Adipose tissue (tissue), 3 donors: ENCODE measurements around the gene SOX8. TPM values are rescaled to one million over a fixed set of nuclear protein-coding genes. Genes with fewer than 3 reads are reported as not detected.
"Not testable (repeated sequence)": the region's sequence is repeated elsewhere in the genome, so short reads cannot be mapped to it uniquely, and the experiment has no call there.

ENCODE experiments used
- H3K27ac ChIP-seq: one replicate; pipeline ENCODE4 v1.5.1; 2013; ENCODE audit warnings: low read depth, low read length
- WGBS, 3 donors: extraction: QIAGEN DNeasy Blood & Tissue Kit; methylation state at CpG; one replicate each; pipeline ENCODE4 v1.1.7; 2013; 5-methylcytosine and 5-hydroxymethylcytosine counted together
- polyA plus RNA-seq, 3 donors: library from polyadenylated mRNA; stranded (reverse); fragments of 200-250 nt; gene quantifications; one replicate each; pipeline ENCODE4 v1.2.3, GENCODE V29; 2013
- donor health status: healthy with polysubstance abuse.
- donor health status: Bipolar disorder and iron deficiency.
- donor health status: healthy.

Gene SOX8
- polyA plus RNA-seq, 3 donors = 0.61 to 1.3 (median 0.90) TPM

- 64 to 72% (median 71%) methylated on average over 19 to 27 of the region's 27 CpGs for WGBS, 3 donors
- H3K27ac ChIP-seq = not testable (repeated sequence)
These were observed 30.6 kb upstream of the SOX8 start for GRCh38 chr16:950733-951573.

- 84 to 89% (median 86%) methylated on average over 22 of the region's 22 CpGs for WGBS, 3 donors
- no peak overlapping the region for H3K27ac ChIP-seq
These were observed 29.8 kb upstream of the SOX8 start for GRCh38 chr16:951660-952301.

GRCh38 chr16:952321-952720 lies 29.2 kb upstream of the SOX8 start:
- 88 to 95% (median 91%) methylated on average over 12 of the region's 12 CpGs for WGBS, 3 donors

GRCh38 chr16:953818-954217 lies 27.8 kb upstream of the SOX8 start:
- 76 to 91% (median 87%) methylated on average over 4 to 6 of the region's 7 CpGs for WGBS, 3 donors

More at GRCh38 chr16:952321-952720, 29.2 kb upstream of the SOX8 start:
- H3K27ac ChIP-seq = no peak overlapping the region

GRCh38 chr16:955766-956165 lies 25.8 kb upstream of the SOX8 start:
- 94 to 97% (median 94%) methylated on average over 17 to 27 of the region's 27 CpGs for WGBS, 3 donors
- not testable (repeated sequence) for H3K27ac ChIP-seq

More at GRCh38 chr16:953818-954217, 27.8 kb upstream of the SOX8 start:
- not testable (repeated sequence) for H3K27ac ChIP-seq

- 81 to 89% (median 87%) methylated on average over 24 of the region's 24 CpGs for WGBS, 3 donors
- H3K27ac ChIP-seq = no peak overlapping the region
These were observed 22.1 kb upstream of the SOX8 start for GRCh38 chr16:959232-960040.

GRCh38 chr16:962366-962765 lies 19.2 kb upstream of the SOX8 start:
- no peak overlapping the region for H3K27ac ChIP-seq

GRCh38 chr16:962901-963814 lies 18.4 kb upstream of the SOX8 start:
- WGBS, 3 donors = 84 to 88% (median 85%) methylated on average over 21 to 23 of the region's 23 CpGs
- H3K27ac ChIP-seq = no peak overlapping the region

More at GRCh38 chr16:962366-962765, 19.2 kb upstream of the SOX8 start:
- 73 to 92% (median 84%) methylated on average over 22 of the region's 22 CpGs for WGBS, 3 donors

GRCh38 chr16:963913-964312 lies 17.7 kb upstream of the SOX8 start:
- WGBS, 3 donors = 58 to 77% (median 74%) methylated on average over 17 of the region's 17 CpGs
- H3K27ac ChIP-seq = no peak overlapping the region

GRCh38 chr16:964356-965035 lies 17.1 kb upstream of the SOX8 start:
- WGBS, 3 donors = 74 to 92% (median 85%) methylated on average over 27 of the region's 27 CpGs
- no peak overlapping the region for H3K27ac ChIP-seq

GRCh38 chr16:965036-965395 lies 16.6 kb upstream of the SOX8 start:
- no peak overlapping the region for H3K27ac ChIP-seq
- WGBS, 3 donors = 96 to 97% (median 96%) methylated on average over 13 of the region's 13 CpGs

- WGBS, 3 donors = 98 to 100% (median 99%) methylated on average over 4 of the region's 4 CpGs
- no peak overlapping the region for H3K27ac ChIP-seq
These were observed 16.1 kb upstream of the SOX8 start for GRCh38 chr16:965487-965886.

- H3K27ac ChIP-seq = no peak overlapping the region
- WGBS, 3 donors = 96 to 98% (median 97%) methylated on average over 18 of the region's 18 CpGs
These were observed 15.5 kb upstream of the SOX8 start for GRCh38 chr16:966035-966434.

GRCh38 chr16:966505-966904 lies 15.1 kb upstream of the SOX8 start:
- WGBS, 3 donors = 95 to 97% (median 97%) methylated on average over 10 of the region's 10 CpGs
- H3K27ac ChIP-seq = no peak overlapping the region

GRCh38 chr16:967077-967541 lies 14.5 kb upstream of the SOX8 start:
- H3K27ac ChIP-seq = no peak overlapping the region
- WGBS, 3 donors = 81 to 90% (median 87%) methylated on average over 20 of the region's 20 CpGs

- WGBS, 3 donors = 93 to 96% (median 93%) methylated on average over 41 of the region's 41 CpGs
- no peak overlapping the region for H3K27ac ChIP-seq
These were observed 13.8 kb upstream of the SOX8 start for GRCh38 chr16:967546-968295.

- 73 to 91% (median 85%) methylated on average over 8 of the region's 8 CpGs for WGBS, 3 donors
- H3K27ac ChIP-seq = no peak overlapping the region
These were observed 12.9 kb upstream of the SOX8 start for GRCh38 chr16:968620-969019.
